Measurements from ENCODE around the gene RAB11A.
A peak's percentile ranks its signal among the peaks of the same experiment; 100 is the strongest.

Gene RAB11A

GRCh38 chr15:65875458-65875857, 6.2 kb downstream of the RAB11A start:
- intact Hi-C loops (cut with DNase I) = no loop called here
- DNase-seq = no peak

DNA sequence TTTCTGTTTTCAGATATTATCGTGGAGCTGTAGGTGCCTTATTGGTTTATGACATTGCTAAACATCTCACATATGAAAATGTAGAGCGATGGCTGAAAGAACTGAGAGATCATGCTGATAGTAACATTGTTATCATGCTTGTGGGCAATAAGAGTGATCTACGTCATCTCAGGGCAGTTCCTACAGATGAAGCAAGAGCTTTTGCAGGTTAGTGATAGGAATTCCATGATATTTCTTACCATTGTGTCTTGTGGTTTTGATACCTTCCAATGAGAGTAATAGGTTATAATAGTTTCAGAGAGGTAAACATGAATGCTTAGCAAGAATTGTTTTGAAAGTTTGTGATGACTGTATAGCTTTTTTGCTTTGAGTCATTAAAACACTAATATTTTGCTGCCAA, 8.5 kb downstream of the RAB11A start:
- no peak for DNase-seq
- intact Hi-C loops (cut with DNase I) = no loop called here

GRCh38 chr15:65881766-65882434, 12.6 kb downstream of the RAB11A start:
- intact Hi-C loops (cut with DNase I) = no loop called here
- no peak for DNase-seq

GRCh38 chr15:65883571-65883970, 14.3 kb downstream of the RAB11A start:
- intact Hi-C loops (cut with DNase I) = no loop called here
- no peak for DNase-seq

DNA sequence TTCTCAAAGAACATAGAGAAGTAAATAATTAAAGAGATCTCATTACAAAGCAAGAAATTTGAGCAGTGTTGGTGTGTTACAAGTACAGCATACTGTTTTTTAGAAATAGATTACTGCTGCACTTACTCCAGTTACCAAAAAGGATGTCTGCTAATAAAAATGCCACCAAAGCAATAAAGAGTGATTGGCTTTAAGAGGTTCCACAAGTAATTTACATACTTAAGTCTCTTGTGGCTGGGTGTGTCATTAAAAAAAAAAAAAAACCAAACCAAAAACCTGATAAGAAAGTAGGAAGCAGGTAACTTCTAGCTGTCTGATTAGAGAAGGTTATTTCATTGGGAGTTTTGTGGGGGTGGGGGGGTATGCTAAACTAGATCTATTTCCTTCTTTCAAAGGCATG, 15.2 kb downstream of the RAB11A start:
- intact Hi-C loops (cut with DNase I) = no loop called here
- no peak for DNase-seq

DNA sequence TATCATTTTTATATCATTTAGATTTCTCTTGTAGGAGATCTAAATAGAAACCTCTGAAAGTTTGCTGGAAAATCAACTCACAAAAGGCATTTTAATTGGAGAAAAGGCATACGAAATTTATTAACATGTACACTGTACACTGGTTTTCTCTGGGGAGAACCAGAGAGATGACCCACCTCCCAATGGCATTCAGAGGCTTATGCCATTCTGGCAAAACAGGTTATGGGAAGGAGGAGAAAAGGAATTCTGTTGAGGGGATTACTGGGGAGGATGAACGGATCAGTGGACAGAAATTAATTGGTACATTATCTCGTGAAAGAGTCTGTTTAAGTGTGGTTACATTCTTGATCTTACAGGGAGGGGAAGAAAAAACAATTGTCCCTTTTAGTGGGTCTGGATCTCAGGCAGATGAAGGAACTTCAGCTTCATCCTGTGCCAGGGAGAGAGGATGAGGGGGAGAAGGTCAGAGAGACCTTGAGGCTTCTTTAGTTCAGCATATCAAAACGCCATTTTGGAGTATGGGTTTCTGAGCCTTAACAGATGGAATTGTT, 16.5 kb downstream of the RAB11A start:
- intact Hi-C loops (cut with DNase I) = no loop called here
- DNase-seq = no peak

DNA sequence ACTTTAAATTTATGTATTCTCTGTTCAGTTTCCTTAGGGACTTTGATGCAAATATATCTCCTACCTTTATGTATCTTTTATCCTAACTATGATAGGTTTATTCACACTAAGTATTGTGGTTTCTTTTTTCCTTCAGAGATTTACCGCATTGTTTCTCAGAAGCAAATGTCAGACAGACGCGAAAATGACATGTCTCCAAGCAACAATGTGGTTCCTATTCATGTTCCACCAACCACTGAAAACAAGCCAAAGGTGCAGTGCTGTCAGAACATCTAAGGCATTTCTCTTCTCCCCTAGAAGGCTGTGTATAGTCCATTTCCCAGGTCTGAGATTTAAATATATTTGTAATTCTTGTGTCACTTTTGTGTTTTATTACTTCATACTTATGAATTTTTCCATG, 18.3 kb downstream of the RAB11A start:
- no peak for DNase-seq
- intact Hi-C loops (cut with DNase I) = no loop called here

DNA sequence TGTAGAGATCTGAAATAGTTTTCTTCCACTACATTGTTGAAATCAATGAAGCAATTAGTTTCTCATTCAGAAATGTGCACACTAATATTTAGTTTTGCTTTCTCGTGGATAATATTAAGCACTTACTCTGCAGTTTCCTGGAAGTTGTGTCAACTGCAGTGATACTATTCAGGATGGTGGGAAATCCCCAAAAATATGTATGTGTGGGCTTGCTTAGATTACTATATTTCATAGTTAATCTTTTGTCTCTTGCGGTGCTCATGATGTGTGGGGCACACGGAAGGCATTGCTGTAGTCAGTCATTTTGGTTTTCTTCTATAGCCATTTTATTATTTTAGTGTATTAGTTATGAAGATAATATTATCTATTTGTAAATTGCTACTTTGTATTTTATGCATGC, 19.7 kb downstream of the RAB11A start:
- DNase-seq = no peak
- intact Hi-C loops (cut with DNase I) = no loop called here

- DNase-seq = peak in 1 of 42 donors; percentile 41
- intact Hi-C loops (cut with DNase I) = no loop called here
These were observed 23.8 kb downstream of the RAB11A start for GRCh38 chr15:65893060-65893459.

DNA sequence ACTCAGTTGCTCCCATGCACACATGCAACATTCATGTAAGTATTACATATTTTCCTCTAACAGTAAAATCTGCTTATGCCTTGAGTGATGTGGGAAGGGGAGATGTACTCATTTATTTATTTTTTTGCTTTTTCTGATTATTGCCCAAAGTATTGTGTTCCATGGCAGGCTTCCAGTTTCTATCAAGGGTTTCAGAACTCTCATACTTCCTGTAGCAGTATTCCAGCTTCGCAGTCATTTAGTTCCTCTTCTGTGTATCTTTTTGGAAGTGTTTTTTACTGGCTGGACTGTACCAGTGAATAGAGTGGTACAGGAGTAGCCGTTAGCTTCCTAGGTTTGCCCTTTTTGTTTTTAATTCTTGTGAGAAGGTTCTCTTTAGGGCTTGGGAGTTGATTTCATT, 26.9 kb downstream of the RAB11A start:
- intact Hi-C loops (cut with DNase I) = no loop called here
- DNase-seq = no peak

DNA sequence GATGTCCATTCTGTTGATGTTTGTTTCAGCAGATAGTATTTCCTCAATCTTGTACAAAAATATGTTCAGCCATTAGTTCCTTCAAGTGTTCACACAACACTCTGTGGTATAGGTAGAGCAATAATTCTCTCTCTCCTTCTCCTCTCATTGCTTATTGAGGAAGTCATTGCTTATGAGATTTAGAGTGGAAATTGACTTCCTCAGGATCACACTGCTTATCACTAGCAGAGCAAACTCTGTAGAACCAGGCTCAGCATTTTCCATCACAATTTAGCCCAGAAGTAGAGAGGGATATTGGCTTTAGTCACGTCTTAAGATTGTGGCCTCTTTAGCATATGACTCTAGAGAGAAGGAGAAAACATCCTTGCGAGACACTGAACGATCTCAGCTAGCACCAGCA, 31.2 kb downstream of the RAB11A start:
- no peak for DNase-seq
- intact Hi-C loops (cut with DNase I) = no loop called here

DNA sequence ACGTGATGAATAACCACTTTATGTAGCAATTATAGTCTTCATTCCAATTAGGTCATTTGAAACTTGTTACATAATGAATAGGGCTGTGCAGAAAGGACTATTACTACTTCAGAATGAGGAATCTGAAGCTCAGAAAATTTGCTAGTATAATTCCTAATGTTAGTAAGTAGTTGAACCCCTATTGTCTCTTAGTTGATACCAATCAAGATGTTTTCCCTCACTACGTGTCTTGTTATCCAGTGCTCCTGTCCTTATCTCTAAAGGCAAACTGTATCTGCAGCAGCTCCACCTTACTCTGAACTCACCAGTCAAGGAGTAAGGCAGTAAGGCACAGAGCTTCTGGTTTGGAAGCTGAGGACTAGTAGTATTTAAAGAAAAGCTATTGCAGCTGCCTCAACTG, 32.0 kb downstream of the RAB11A start:
- no peak for DNase-seq
- intact Hi-C loops (cut with DNase I) = no loop called here

GRCh38 chr15:65901836-65902235, 32.5 kb downstream of the RAB11A start:
- no peak for DNase-seq
- intact Hi-C loops (cut with DNase I) = no loop called here

DNA sequence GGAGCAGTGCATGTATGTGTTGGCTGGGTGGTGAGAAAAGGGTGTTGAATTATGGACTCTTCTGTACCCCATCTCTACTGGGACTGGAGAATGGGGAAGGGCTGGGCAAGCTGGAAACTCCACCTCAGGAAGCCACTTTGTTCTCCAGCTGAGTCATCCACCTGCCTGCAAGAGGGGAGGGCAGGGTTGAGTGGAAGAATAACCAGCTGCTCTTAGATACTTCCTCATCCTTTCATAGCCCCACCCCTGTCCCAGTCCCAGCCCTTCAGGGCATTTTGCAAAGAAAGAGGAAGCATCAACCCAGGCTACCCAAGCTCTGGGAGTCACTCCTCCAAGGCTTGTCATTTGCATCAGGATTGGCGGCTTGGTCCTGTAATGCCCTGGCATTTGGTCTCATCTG, 33.1 kb downstream of the RAB11A start:
- intact Hi-C loops (cut with DNase I) = no loop called here
- DNase-seq = peak in 19 of 42 donors; percentile 8 to 58 (median 25)

- no peak for DNase-seq
- intact Hi-C loops (cut with DNase I) = no loop called here
These were observed 34.2 kb downstream of the RAB11A start for GRCh38 chr15:65903296-65904073.

DNA sequence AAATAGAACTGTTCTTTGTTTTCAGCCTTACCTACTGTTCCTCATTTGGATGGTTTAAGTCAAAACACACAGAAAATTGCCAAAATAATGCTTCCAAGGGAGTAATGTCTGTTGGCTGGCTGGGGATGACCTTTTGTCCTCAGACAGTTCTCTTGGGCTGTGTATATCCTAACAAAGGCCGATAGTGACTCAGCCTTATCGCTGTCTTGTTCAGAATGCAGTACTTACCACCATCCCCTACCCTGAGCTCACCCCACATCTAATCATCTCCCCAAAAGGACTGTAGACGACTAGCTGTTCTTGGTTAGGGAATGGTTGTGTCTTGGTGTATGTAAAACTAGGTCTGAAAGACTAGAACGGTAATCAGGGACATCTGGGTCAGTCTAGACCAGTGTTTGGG, 35.0 kb downstream of the RAB11A start:
- intact Hi-C loops (cut with DNase I) = no loop called here
- no peak for DNase-seq

- DNase-seq = peak in 1 of 42 donors; percentile 10
- intact Hi-C loops (cut with DNase I) = no loop called here
These were observed 37.1 kb downstream of the RAB11A start for GRCh38 chr15:65906396-65906795.

- intact Hi-C loops (cut with DNase I) = no loop called here
- peak in 1 of 42 donors; percentile 20 for DNase-seq
These were observed 38.4 kb downstream of the RAB11A start for GRCh38 chr15:65907661-65908060.

GRCh38 chr15:65908876-65909275, 39.6 kb downstream of the RAB11A start:
- intact Hi-C loops (cut with DNase I) = no loop called here
- no peak for DNase-seq

DNA sequence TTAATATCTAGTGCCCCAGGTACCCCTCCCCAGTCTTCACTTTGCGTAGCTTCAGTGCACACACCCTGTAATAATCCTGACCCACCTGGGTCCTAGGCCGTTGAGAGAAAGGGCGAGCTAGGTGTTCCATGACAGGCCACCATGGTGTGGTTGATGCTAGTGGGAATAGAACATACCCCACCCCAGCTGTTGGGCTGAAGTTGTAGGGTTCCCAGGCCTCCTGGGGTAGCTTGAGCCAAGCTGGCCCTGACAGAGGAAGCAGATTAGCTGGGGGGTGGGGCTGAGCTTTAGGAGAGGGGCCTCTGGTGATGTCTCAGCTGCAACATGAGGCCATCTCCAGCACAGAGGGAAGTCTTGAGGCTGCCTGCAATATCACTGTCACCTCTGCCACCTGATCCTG, 40.5 kb downstream of the RAB11A start:
- peak in 1 of 42 donors; percentile 19 for DNase-seq
- intact Hi-C loops (cut with DNase I) = no loop called here

- peak in 1 of 42 donors; percentile 10 for DNase-seq
- intact Hi-C loops (cut with DNase I) = no loop called here
These were observed 41.0 kb downstream of the RAB11A start for GRCh38 chr15:65910341-65910740.

Data from head of caudate nucleus (tissue), 42 donors.